ENCODE data around the gene MRPS2. TPM values are rescaled to one million over a fixed set of nuclear protein-coding genes. Genes with fewer than 3 reads are reported as not detected.

MRPS2 gene
- total RNA-seq, 1 donor = 12.1 TPM

DNA sequence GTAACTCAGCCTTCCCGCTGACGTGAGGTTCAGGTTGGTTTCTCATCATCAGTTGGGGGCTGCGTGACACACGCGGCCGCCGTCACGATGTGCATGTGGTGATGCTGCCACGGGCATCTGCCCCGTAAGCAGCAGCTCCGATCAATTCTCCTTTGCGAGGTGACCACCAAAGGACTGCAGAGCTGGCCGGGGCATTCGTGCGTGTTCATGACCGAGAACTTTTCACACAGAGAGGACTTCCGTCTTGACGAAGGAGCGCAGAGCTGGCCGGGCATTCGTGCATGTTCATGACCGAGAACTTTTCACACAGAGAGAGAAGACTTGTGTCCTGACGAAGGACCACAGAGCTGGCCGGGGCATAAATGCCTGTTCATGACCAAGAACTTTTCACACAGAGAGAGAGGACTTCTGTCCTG, 16.9 kb downstream of the MRPS2 start:
- TF ChIP-seq, protein P1, sequence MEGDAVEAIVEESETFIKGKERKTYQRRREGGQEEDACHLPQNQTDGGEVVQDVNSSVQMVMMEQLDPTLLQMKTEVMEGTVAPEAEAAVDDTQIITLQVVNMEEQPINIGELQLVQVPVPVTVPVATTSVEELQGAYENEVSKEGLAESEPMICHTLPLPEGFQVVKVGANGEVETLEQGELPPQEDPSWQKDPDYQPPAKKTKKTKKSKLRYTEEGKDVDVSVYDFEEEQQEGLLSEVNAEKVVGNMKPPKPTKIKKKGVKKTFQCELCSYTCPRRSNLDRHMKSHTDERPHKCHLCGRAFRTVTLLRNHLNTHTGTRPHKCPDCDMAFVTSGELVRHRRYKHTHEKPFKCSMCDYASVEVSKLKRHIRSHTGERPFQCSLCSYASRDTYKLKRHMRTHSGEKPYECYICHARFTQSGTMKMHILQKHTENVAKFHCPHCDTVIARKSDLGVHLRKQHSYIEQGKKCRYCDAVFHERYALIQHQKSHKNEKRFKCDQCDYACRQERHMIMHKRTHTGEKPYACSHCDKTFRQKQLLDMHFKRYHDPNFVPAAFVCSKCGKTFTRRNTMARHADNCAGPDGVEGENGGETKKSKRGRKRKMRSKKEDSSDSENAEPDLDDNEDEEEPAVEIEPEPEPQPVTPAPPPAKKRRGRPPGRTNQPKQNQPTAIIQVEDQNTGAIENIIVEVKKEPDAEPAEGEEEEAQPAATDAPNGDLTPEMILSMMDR (IDR thresholded peaks at IDR 0.05; ENCODE audit: insufficient read depth, low read depth, low read length) = no peak
- DNase-seq (ENCODE audit: low read depth) = no peak
- no peak overlapping the region for H3K4me3 ChIP-seq (ENCODE audit: low read depth, low read length)

DNA sequence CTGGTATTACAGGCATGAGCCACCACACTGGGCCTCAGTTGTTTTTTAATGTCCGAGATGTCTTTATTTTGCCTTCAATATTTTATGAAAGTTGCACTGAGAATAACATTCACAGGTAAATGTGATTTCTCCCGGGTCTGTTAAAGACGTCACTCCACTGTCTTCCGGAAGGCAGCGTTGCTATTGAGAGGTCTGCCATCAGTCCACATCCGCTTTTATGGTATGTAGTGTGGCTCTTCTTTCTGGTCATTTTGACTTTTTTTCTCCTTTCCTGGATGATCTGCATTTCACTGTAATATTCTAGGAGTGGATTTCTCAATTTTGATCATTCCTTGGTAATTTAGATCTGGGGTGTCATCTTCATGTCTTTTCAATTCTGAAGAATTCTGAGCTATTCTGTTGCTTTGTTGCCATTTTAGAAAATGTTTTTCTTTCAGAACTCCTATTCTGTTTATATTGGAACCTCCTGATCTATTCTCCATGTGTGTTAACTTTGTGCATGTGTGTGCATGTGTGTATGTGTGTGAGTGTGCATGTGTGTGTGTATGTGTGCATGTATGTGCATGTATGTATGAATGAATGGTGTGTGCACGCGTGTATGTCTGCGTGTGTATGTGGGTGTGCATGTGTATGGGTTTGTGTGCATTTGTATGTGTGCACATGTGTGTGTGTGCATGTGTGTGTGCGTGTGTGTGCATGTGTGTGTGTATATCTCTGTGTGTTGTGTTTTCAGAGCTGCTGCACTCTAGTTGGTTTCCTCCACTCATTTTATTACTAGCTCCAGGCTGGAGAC, 18.9 kb downstream of the MRPS2 start:
- TF ChIP-seq, protein P1 (IDR thresholded peaks at IDR 0.05; ENCODE audit: insufficient read depth, low read depth, low read length) = no peak
- no peak for DNase-seq (ENCODE audit: low read depth)
- H3K4me3 ChIP-seq (ENCODE audit: low read depth, low read length) = no peak overlapping the region

DNA sequence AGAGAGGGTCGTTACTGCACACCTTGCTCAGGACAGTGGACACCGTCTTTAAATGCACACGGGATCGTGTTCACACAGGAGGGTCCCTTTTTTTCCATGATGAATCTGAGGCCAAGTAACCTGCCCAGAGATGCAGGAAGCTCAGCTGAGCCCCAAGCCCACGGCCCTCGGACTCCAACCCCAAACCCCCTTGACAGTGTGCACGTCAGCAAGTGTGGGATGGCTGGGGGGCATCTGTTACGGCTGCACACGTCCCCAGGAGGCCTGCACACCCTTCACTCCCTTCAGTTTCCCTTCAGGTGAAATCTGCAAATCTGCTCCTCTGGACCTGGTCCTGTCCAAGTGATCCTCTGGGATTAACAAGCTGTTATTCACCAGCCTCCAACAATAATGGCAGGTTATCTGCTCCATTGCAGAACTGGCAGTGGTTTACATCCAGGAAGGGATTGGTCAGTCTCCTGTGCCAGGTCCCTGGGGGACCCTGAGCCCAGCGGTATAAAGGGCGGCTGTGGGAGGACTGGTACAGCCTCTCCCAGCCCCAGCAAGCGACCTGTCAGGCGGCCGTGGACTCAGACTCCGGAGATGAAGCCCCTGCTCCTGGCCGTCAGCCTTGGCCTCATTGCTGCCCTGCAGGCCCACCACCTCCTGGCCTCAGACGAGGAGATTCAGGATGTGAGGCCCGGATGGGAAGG, 20.6 kb downstream of the MRPS2 start, which contains the start of gene LCN1:
Gene LCN1, plus strand, starts transcription at position 525 of the 692 bp plus-strand sequence. Its CDS starts 58 bp downstream, at position 583.
- no peak for DNase-seq (ENCODE audit: low read depth)
- TF ChIP-seq, protein P1 (IDR thresholded peaks at IDR 0.05; ENCODE audit: insufficient read depth, low read depth, low read length) = no peak
- no peak within 1 kb of the TSS for H3K4me3 ChIP-seq (ENCODE audit: low read depth, low read length)

DNA sequence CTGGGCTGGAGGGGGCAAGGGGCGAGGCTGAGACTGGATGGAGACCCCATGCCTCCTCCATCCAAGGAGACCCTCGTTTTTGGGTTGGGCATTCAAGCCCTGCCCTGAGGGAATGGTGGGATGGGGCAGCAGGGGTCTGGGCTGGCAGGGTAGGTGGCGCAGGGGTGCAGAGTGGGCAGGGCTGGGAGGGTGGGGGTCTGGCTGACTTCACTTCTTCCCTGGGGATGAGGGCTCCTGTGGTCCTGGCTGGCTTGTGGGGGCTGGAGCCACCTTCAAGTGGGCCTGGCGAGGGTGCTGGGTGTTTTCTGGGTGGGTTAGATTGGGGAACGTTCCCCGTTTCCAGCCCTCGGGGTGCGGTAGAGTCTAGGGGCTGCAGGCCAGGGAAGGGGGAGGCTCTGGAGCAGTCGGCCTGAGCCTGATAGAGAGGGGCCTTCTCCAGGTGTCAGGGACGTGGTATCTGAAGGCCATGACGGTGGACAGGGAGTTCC, 21.2 kb downstream of the MRPS2 start:
- no peak for DNase-seq (ENCODE audit: low read depth)
- TF ChIP-seq, protein P1 (IDR thresholded peaks at IDR 0.05; ENCODE audit: insufficient read depth, low read depth, low read length) = no peak
- no peak overlapping the region for H3K4me3 ChIP-seq (ENCODE audit: low read depth, low read length)

DNA sequence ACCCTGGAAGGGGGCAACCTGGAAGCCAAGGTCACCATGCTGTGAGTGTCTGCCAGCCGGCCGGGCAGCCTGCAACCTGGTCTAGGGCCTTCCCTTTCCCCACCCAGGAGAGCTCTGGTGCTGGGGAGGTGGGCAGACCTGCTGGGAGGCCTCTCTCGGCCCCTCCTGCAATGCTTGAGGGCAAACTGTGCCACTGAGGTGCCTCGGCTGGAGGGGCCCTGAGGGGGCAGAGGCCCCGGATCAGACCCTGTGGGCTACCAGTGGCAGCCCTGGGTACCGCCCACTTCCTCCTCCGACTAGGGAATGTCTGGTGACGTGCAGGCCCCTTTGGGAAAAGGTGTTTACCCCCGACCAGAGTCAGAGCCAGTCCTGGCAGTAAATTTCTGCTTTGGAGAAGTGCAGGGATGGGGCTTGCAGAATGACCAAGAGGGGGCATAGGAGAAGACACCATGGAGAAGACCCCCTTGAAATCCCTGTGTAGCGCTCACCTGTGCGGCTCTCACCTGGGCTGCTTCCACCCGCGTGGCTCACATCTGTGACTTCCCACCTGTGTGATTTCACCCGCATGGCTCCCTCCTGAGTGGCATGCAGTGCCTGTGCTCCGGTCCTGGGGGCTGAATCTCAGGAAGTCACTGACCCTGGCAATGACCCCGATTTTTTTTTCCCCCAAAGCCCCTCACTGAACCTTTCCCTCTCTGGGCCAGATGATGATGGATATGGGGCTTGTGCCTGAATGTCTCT, 21.8 kb downstream of the MRPS2 start:
- no peak for DNase-seq (ENCODE audit: low read depth)
- TF ChIP-seq, protein P1 (IDR thresholded peaks at IDR 0.05; ENCODE audit: insufficient read depth, low read depth, low read length) = no peak
- H3K4me3 ChIP-seq (ENCODE audit: low read depth, low read length) = no peak overlapping the region

DNA sequence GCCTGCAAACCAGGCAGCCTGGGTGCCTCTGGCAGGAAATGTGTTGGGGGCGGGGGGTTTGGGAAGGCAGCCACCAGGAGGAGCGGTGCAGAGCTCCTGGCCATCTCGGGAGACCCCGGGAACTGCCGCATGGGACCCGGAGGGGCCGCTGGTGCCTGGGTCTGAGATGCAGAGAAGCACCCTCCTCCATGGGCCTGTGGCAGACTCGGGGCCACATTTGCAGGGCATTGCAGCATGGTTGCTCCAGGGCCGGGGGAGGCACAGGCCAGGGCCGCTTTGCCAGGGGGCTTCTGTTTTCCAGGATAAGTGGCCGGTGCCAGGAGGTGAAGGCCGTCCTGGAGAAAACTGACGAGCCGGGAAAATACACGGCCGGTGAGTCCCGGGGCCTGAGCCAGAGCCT, 22.4 kb downstream of the MRPS2 start:
- DNase-seq (ENCODE audit: low read depth) = no peak
- TF ChIP-seq, protein P1 (IDR thresholded peaks at IDR 0.05; ENCODE audit: insufficient read depth, low read depth, low read length) = no peak
- H3K4me3 ChIP-seq (ENCODE audit: low read depth, low read length) = no peak overlapping the region
